ELF-1 (cell line): ENCODE measurements around the gene BTG4.

Experiments used
- DNase-seq: peaks from one replicate; pipeline ENCODE4 v3.0.0-alpha.2; 2016; ENCODE audit warnings: low read depth, low spot score

The BTG4 gene

DNA sequence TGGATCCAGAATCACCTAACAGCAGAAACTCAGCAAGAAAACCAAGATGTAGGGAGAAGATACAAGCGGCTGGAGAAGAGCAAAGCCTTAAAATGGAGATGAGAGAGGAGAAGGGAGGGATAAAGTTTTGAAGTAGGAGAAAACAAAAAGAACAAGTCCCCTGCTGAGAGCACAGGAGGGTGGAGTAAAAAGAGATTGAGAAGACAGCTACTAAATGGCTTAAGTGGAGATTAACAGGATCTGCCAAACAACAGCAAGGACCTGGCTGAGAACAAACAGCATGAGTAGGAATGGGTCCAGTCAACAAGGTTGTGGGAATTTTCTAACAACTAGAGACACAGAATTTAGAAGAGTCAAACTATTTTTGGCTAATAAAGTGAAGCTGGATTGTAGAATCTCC, 18.1 kb downstream of the BTG4 start:
- DNase-seq = peak; percentile 27

DNA sequence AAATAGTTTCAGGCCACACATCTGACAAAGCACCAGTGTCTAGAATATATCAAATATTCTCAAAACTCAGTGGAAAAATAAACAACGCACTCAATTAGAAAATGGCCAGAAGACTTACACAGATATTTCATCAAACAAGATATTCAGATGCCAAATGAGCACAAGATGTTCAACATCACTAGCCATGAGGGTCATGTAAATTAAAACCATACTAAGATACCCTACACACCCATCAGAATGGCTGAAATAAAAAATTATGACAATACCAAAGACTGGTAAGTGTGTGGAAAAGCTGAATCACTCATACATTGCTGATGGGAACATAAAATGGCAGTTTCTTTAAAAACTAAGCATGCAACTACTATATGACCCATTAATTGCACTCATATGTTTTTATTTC, 21.7 kb downstream of the BTG4 start:
- no peak for DNase-seq

DNA sequence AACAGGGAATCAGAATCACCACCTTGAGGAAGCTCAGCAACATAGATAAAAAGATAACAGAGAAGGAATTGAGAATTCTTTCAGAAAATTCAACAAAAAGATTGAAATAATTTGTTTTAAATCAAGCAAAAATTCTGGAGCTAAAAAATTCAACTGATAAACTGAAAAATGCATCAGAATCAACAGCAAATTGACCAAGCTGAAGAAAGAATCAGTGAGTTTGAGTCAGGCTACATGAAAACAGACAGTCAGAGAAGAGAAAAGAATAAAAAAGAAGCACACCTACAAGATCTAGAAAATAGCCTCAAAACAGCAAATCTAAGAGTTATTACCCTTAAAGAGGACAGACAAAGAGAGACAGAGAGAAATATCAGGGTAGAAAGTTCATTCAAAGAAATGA, 28.8 kb downstream of the BTG4 start:
- DNase-seq = no peak

DNA sequence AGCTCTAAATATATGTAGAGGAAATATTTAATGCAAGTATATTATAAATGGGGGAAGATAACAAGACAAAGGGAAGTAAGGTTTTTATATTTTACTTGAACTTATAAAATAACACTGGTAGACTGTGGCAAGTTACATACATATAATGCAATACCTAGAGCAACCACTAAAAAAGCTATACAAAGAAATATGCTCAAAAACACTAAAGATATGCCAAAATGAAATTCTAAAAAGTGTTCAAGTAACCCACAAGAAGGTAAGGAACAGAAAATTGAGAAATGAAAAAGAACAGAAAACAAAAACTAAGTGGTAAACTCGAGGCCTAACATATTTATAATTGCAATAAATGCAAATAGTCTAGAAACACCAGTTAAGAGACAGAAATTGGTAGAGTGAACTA, 32.5 kb downstream of the BTG4 start:
- no peak for DNase-seq

DNA sequence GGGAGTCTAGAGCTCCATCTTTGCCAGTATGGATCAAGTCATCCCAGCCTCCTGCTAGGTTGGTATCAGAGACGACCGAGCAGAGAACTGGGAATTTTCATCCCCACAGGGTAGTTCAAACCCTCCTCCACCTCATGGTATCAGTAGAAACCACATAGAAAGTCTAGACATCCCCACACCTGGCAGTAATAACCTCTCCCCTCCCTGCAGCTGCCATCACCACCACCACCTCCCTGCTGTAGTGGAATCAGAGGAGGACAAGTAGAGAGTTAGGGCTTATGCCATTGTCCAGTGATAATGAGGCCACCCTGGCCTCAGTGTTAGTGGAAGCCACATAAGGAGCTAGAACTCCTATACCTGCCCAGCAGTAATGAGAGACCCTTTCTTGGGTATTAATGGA, 34.3 kb downstream of the BTG4 start:
- no peak for DNase-seq

DNA sequence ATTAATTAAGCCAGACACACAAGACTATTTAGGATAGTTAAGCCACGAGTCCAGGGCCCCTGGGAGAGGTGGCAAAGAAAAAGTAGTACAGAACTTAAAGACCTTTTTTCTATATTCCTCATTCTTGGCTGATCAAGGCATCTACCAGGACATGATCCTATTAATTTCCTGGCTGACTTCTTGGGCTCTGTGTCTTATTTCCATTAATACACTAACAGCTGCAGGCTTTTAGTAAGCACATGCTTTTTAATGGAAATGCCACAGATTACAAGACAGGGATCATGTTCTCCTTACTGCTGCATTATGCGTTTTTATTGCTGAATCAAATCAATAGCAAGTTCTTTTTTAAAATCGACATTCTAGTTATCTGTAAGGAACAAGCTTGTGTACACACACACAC, 35.2 kb downstream of the BTG4 start:
- DNase-seq = no peak

DNA sequence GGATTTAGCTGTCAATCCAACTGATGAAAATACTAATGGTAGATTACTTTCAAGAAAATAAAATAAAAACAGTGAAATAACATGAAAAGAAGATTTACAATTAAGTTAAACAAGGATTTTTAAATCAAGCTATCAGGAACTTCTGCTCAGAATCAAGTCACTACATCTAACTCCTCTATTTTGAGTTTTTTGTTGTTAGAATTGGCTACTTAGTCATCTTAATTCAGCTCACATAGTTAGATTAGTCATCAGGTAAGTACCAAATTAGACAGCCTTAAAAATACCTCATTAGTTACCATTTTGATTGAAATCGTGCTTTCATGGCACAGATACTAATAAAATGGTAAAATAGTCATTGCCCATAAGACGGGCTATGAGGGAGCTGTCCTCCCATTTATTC, 35.8 kb downstream of the BTG4 start:
- DNase-seq = no peak

DNA sequence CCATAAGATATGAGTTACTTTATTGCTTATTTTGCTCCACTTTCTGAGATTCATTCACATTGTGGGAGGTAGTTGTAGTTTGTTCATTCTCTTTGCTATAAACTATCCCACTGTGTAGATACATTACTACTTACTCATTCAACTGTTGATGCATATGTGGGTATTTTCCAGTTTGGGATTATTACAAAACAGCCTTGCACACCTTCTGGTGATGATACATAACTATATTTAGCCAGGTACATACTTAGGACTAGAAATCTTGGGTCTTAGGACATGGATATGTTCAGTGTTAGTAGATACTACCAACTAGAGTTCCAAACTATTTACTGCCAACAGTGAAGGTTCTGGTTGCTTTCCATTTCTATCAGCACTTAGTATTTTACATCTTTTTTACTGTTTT, 37.8 kb downstream of the BTG4 start:
- no peak for DNase-seq

DNA sequence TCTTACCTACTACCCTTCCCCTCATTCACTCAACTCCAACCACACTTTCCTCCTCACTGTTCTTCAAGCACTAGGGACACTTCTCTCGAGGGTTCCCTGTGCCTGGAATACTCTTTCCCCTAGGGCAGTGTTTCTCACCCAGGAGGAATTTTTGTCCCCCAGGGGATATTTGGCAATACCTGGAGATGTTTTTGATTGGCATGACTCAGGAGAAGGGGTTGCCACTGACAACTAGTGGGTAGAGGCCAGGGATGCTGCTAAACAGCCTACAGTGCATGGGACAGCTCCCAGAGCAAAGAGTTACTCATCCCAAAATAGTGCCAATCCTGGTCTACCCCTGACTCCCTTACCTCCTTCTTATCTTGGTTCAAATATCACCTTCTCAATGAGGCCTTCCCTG, 40.0 kb downstream of the BTG4 start:
- DNase-seq = no peak

DNA sequence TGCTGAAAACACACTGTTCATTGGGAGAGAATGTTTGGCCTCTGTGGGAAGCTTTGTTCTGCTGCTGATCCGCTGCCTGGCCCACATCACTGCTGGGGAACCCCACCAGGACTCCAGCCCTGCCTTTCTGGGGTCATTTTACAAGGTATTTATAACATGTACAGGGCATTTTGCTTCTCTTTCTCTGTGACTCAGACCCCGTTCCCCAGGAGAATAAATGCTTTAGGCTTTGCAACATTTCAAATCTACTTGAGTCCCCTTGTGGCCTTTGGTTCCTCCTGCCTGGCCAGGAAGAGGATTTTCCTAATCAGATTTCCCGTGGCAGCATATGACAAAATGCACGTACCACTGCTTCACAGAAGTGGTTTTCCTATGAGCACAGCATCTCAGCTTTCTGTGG, 43.0 kb downstream of the BTG4 start:
- DNase-seq = no peak

DNA sequence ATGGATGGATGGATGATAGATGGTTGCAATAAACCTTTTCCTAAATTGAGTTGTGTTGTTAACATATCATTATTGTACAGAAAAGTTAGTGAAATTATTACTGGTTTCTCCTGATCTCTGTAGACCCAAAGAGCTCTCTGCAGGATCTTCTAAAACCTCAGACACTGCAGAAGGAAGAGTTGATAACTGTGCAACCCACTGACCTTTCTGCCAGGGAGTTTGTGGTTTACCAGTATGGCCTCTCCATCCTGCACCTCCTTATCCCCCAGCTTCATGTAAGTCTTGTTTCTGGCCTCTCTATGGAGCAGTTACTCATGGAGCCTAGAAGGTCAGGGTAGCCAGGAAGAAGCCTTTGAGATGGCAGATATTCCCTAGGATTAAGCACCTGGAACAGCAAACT, 45.6 kb downstream of the BTG4 start:
- DNase-seq = no peak

DNA sequence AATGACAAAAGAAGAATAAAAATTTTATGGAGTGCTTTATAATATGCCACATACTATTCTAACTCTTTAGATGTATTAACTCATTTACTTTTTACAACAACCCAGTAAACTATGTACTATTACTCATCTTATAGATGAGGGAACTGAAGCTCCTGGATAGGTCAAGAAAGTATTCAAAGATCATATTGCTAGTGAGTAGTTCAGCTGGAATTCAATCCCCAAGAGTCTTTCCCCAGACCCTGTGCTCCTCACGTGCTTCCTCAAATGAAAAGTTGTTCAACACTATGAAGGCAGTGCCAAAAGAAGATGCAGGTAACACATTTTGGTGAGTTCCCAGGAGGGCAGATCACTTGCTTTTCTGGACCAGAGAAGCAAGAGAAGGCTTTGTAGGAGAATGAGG, 46.8 kb downstream of the BTG4 start:
- DNase-seq = no peak

DNA sequence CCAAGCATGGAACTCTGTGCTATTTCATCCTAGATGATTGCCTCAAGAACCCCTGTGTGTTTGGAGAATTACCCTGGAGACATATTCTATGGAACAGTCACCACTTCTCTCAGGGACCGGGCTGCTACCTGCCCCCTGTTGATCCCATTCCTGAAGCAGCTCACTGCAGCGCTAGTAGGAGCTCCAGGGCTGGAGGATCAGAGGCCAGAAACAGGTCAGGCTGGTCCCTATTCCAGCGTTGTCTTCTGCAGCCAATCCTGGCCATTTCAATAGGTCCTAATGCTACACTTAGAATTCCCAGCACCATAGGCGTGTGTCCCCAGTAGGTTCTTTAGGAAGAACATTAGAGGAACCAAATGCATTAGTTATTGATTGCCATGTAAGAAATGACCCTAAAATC, 48.9 kb downstream of the BTG4 start:
- DNase-seq = no peak

DNA sequence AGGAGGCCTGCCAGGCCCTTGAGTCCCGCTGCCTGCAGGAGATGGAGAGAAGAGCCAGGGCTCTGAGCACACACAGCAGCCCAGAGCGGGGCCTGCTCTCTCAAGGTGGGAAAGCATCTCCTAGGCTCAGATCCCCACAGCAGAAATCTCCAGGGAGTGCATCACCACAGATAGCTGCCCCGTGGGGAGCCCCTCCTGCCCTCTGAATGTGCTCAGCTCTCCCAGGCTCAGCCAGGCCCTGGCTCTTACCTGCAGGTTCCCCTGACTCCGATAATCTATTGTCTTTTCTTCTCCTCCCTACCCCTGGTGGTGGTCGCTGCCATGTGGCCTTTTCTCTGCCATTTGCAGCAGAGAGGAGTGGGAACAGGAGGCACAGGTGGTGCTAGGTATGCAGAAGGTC, 49.9 kb downstream of the BTG4 start:
- no peak for DNase-seq

DNA sequence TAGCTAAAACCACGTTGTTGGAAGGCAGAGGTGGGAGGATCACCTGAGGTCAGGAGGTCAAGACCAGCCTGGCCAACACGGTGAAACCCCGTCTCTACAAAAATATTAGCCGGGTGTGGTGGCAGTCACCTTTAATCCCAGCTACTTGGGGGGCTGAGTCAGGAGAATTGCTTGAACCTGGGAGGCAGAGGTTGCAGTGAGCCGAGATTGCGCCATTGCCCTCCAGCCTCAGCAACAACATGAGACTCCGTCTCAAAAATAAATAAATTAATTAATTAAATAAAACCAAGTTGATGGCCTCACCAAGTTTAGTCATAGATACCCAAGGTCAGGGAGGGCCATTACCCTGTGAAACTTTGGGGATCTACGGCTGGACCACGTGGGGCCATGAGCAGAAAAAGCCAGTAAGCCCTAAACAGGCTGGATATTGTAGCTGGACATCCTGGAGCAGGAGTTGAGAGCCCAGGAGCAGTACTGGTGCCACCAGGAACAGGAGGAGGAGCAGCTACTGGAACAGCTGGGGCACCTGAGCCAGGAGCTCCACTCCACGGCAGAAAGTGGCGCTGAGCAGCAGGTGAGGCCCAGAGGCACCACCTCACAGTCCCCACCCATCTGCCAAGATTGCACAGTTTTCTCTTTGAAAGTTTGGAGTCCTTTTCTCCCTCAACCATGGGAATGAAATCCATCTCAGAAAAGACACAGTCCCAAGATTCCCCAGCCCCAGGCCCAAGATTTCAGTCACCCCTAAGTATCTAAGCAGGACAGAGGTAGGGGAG, 50.5 kb downstream of the BTG4 start:
- DNase-seq = no peak

DNA sequence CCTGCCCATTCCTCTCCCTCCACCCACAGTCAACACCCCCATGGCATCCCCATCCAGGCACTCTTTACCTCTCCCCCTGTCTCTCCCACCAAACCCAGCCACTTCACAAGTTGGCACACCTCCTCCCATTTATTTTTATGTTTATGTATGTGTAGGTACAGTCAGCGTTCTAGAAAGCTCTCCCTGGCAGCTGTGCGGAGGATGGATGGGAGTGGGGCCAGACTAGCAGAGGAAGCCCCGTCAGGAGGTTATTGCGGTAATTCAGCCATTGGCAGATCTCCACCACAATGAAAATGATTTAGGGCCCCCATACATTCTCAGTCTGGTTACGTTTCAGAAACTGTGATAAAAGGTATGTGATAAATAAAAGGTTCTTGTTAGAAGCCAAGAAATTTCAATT, 51.3 kb downstream of the BTG4 start:
- DNase-seq = no peak

DNA sequence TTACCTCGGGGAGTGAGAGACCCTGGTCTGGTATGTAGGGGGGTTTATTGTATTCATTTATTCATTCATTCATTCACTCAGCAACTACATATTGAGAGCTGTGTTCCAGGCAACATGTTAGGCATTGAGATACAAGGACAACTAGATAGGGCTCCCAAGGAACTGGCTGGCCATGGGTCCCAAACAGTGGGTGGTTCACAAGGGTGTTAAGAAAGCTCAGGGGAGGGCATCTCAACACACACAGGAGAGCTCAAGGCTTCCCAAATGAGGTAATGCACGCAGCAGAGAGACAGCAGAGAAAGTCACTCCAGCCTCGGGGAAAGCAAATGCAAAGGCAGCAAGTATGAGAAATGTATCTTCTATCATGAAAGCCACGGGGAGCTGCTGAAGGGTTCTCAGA, 51.8 kb downstream of the BTG4 start:
- DNase-seq = no peak

DNA sequence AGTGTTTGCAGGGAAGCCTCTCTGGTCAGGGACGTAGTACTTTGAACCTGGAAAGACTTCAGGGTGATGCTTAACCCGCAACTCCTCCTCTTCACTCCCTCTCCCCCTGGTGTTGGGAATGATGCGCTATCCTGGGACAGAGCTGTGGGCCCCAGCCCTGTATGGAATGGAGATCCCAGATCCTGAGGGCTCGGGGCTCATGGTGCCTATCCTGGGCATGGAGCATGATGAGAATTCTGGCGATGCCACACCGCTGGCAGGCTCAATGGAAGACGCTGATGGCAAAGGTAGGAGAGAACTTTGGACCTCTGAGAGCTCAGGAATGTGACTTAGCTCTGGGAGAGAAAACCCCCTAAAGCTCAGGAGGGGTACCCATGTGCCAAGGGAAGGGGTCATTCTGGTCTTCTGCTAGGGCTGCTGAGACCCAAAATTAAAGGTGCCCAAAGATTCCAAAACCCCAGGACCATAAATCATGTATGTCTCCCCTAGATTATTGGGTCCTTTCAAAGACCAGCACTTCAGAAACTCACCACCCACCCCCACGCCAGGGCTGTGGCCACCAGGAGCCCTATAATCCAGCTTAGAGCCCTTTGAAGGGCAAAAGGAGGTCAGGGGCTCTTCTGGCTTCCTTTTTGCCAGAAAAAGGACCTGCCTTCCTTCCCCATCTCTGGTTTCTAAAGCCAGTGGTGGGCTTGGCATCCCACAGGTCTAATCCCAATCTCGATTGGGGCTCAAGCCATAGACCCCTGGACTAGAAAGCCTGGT, 52.5 kb downstream of the BTG4 start:
- no peak for DNase-seq

DNA sequence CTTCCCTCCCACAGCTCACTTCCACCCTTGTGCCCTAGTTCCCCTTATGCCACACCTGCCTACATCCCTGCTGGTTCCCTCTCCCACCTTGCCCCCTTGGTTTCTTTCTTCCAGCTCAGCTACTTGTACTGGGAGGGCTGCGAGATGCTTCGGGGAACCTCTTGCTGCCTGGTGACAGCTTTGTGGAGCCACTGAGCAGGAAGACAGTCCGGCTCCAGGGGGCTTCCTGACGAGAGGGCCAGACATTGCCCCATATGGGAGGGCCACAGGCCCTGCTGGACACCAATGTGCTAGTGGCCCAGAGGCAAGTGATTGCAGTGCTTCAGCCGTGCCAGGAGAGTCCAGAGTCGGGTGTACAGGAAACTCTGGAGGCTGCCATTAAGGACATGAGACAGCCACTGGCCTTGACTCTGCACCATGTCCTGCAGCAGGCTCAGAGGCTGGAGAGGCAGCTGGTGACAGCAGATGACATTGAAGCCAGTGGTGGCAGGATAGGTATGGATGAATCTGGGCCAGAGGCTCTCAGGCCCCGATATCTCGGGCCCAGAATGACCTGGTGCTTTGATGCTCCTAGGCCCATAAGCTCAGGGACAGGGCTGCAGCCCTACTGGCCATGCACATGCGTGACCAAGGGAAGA, 54.3 kb downstream of the BTG4 start:
- no peak for DNase-seq

DNA sequence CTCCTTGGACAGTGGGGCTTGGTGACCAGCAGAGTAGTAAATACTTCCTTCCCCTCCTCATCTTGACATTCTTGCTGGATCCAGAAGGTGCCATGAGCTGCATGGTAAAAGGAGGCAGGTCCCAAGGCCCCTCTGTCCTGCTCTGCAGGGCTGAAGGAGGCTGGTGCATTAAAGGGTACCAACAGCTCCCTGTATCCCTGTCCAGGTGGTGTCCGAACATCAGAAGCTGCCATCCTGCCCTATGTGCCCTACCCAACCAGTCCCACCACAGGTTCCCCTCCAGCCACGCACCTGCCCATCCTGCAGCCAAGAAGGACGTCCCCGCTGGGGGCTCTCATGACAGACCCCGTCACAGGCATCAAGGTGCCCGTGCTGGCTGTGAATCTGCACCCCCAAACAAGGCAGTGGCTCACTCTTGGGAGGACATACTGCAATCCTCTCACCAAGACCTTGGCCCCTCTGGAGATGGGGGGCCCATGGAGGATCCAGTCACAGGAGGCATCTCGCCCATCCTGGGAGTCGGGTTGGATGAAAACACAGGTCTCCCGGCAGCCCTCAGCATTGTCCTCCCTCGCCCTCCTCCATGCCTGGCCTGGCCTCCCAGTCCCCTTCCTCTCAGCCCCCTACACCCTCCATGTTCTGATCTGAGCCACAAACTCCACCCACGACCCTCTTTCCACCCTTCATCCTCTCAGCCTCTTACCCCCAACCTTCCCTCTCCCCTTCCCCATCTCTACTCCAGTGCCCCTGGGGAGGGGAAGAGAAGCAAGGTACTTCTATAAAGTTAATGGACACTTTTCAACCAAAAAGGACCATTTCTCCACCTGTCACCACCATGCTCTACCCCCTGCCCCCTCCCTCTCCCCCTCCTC, 55.1 kb downstream of the BTG4 start:
- DNase-seq = no peak

DNA sequence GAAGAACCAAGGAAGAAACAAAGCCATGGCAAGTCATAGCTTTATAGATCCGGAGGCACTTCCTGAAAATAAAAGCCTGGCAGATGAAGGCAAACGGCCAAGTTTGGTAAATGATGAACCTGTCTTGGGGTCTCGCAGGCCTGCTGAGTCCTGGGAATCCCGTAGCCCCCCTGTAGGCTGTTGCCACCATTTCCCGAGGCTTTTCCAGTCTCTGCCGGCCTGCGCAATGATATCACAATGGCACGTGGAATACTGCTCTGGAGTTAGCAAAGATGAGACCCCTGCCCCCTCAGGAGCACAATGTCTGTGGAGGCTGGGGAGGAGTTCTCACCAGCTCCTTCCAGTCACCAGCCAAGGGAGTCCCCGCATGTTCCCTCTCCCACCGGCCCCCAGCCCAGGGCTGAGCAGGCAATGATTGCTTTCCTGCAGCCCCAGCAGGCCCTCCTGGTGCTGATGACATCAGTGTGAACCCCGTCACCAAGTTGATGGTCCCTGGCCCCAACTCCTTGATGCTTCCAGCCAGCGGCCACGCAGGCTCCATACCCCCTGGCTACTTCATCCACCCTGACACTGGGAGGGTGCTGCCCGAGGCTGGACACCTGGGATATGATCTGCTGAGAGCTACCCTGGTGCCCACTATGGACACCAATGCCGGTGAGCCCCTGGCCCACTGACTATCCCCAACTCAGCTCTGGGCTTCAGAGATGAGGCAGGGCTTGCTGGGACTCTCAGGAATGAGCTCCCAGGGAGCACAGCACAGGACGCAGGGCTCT, 55.9 kb downstream of the BTG4 start:
- DNase-seq = no peak
